Suppressor macrophage (primary cell): ENCODE measurements around the gene MIA.
"Not testable (repeated sequence)": the region's sequence is repeated elsewhere in the genome, so short reads cannot be mapped to it uniquely, and the experiment has no call there.

ENCODE experiments used
- DNase-seq, 4 experiments: peaks; one replicate each; pipeline ENCODE4 v3.0.0-alpha.2; 2020 to 2022

Gene MIA

GRCh38 chr19:40803857-40804782, 28.8 kb downstream of the MIA start:
- DNase-seq = peak in 3 of 4 experiments; percentile 43 to 52 (median 47)

GRCh38 chr19:40804783-40805242, 29.5 kb downstream of the MIA start:
- no peak for DNase-seq

- no peak for DNase-seq
Measured at GRCh38 chr19:40805258-40805868, 30.0 kb downstream of the MIA start.

GRCh38 chr19:40806423-40807146, 31.3 kb downstream of the MIA start:
- peak; percentile 74 to 87 (median 80) for DNase-seq

GRCh38 chr19:40807147-40808020, 32.1 kb downstream of the MIA start:
- no peak for DNase-seq

- no peak for DNase-seq
Measured at GRCh38 chr19:40808021-40808325, 32.7 kb downstream of the MIA start.

- DNase-seq = no peak
Measured at GRCh38 chr19:40808497-40808896, 33.2 kb downstream of the MIA start.

- DNase-seq = no peak
Measured at GRCh38 chr19:40809358-40810086, 34.2 kb downstream of the MIA start.

GRCh38 chr19:40810160-40810559, 34.8 kb downstream of the MIA start:
- no peak for DNase-seq

GRCh38 chr19:40810649-40811408, 35.5 kb downstream of the MIA start:
- peak; percentile 66 to 87 (median 72) for DNase-seq

GRCh38 chr19:40811478-40812341, 36.4 kb downstream of the MIA start:
- DNase-seq = no peak

GRCh38 chr19:40812571-40812970, 37.2 kb downstream of the MIA start:
- DNase-seq = not testable (repeated sequence)

GRCh38 chr19:40813182-40813581, 37.9 kb downstream of the MIA start:
- DNase-seq = no peak

- DNase-seq = no peak
Measured at GRCh38 chr19:40815223-40815622, 39.9 kb downstream of the MIA start.

- DNase-seq = peak in 3 of 4 experiments; percentile 45 to 72 (median 52)
Measured at GRCh38 chr19:40818480-40819399, 43.4 kb downstream of the MIA start.

- DNase-seq = peak; percentile 61 to 77 (median 72)
Measured at GRCh38 chr19:40819479-40820234, 44.3 kb downstream of the MIA start.

GRCh38 chr19:40822161-40822560, 46.8 kb downstream of the MIA start:
- DNase-seq = no peak
